Liver (tissue), 9 donors: ENCODE measurements around the gene FANCE. TPM values are rescaled to one million over a fixed set of nuclear protein-coding genes. Genes with fewer than 3 reads are reported as not detected.
A peak's percentile ranks its signal among the peaks of the same experiment; 100 is the strongest.

Experiments
- DNase-seq: peaks from one replicate; pipeline ENCODE4 v3.0.0-alpha.2; 2017; ENCODE audit warnings: low spot score
- H3K27ac ChIP-seq, 2 donors: one replicate each; pipeline ENCODE4 v1.7.0; 2013; ENCODE audit warnings: inconsistent platforms in 2 of 2, low read length in 2 of 2, control low read depth in 1 of 2, low read depth in 1 of 2, mild to moderate bottlenecking in 1 of 2
- H3K27me3 ChIP-seq, 4 donors: one replicate each; pipeline versions ENCODE4 v1.6.1 to v1.7.0; 2013; ENCODE audit warnings: low read length in 3 of 4, inconsistent platforms in 1 of 4, mild to moderate bottlenecking in 1 of 4, moderate library complexity in 1 of 4; ENCODE audit not compliant: control insufficient read depth in 4 of 4, insufficient read depth in 4 of 4
- H3K36me3 ChIP-seq, 4 donors: one replicate each; pipeline versions ENCODE4 v1.6.1 to v1.7.0; 2013; ENCODE audit warnings: low read length in 3 of 4, mild to moderate bottlenecking in 3 of 4, low read depth in 1 of 4, moderate library complexity in 1 of 4; ENCODE audit not compliant: control insufficient read depth in 4 of 4, insufficient read depth in 3 of 4
- H3K4me1 ChIP-seq, 4 donors: one replicate each; pipeline versions ENCODE4 v1.6.1 to v1.7.0; 2013; ENCODE audit warnings: low read length in 3 of 4, mild to moderate bottlenecking in 3 of 4, moderate library complexity in 1 of 4; ENCODE audit not compliant: control insufficient read depth in 4 of 4, insufficient read depth in 4 of 4
- H3K4me3 ChIP-seq, 3 donors: one replicate each; pipeline versions ENCODE4 v1.6.1 to v1.7.0; 2013; ENCODE audit warnings: low read length in 3 of 3, control low read depth in 1 of 3, low read depth in 1 of 3, mild to moderate bottlenecking in 1 of 3
- H3K9ac ChIP-seq, 2 donors: one replicate each; pipeline ENCODE4 v1.7.0; 2013; ENCODE audit warnings: low read length in 2 of 2, mild to moderate bottlenecking in 2 of 2, moderate library complexity in 2 of 2, control low read depth in 1 of 2, low read depth in 1 of 2
- H3K9me3 ChIP-seq, 4 donors: one replicate each; pipeline versions ENCODE4 v1.6.1 to v1.7.0; 2013; ENCODE audit warnings: low read length in 3 of 4; ENCODE audit not compliant: control insufficient read depth in 4 of 4
- EGR1 ChIP-seq, 2 donors: IDR thresholded peaks; 2 replicates each; pipeline ENCODE4 v1.6.1; 2016 to 2018; ENCODE audit warnings: antibody characterized with exemption in 2 of 2, low read depth in 2 of 2
- FOXA1 ChIP-seq: IDR thresholded peaks from 2 replicates; pipeline ENCODE4 v1.6.1; 2016; ENCODE audit warnings: antibody characterized with exemption
- FOXA2 ChIP-seq: IDR thresholded peaks from 2 replicates; pipeline ENCODE4 v1.6.1; 2016; ENCODE audit warnings: antibody characterized with exemption
- GABPA ChIP-seq, 2 donors: IDR thresholded peaks in 1 of 2; conservative IDR thresholded peaks in 1 of 2; 2 replicates each; pipeline ENCODE4 v1.6.1; 2016; ENCODE audit warnings: antibody characterized with exemption in 2 of 2, mild to moderate bottlenecking in 1 of 2, moderate library complexity in 1 of 2
- HNF4A ChIP-seq, 2 donors: conservative IDR thresholded peaks; 2 replicates each; pipeline ENCODE4 v1.6.1; 2016; ENCODE audit warnings: antibody characterized with exemption in 2 of 2, mild to moderate bottlenecking in 2 of 2
- HNF4G ChIP-seq: IDR thresholded peaks from 2 replicates; pipeline ENCODE4 v1.6.1; 2016; ENCODE audit warnings: antibody characterized with exemption
- JUND ChIP-seq, 2 donors: IDR thresholded peaks; 2 replicates each; pipeline ENCODE4 v1.6.1; 2016; ENCODE audit warnings: antibody characterized with exemption in 2 of 2
- NR2F2 ChIP-seq: IDR thresholded peaks from 2 replicates; pipeline ENCODE4 v1.6.1; 2016; ENCODE audit warnings: antibody characterized with exemption
- RAD21 ChIP-seq, 2 donors: IDR thresholded peaks; 2 replicates each; pipeline ENCODE4 v1.6.1; 2016; ENCODE audit warnings: antibody characterized with exemption in 2 of 2, mild to moderate bottlenecking in 2 of 2
- RXRA ChIP-seq, 2 donors: IDR thresholded peaks; 2 replicates each; pipeline ENCODE4 v1.6.1; 2017 to 2018; ENCODE audit warnings: antibody characterized with exemption in 2 of 2, mild to moderate bottlenecking in 1 of 2
- SP1 ChIP-seq: IDR thresholded peaks from 2 replicates; pipeline ENCODE4 v1.6.1; 2018; ENCODE audit warnings: antibody characterized with exemption, mild to moderate bottlenecking
- TAF1 ChIP-seq: conservative IDR thresholded peaks from 2 replicates; pipeline ENCODE4 v1.6.1; 2016; ENCODE audit warnings: antibody characterized with exemption, mild to moderate bottlenecking
- YY1 ChIP-seq: IDR thresholded peaks from 2 replicates; pipeline ENCODE4 v1.6.1; 2016; ENCODE audit warnings: antibody characterized with exemption, mild to moderate bottlenecking
- WGBS: extraction: QIAGEN DNeasy Blood & Tissue Kit; methylation state at CpG from one replicate; pipeline ENCODE4 v1.1.7; 2013; 5-methylcytosine and 5-hydroxymethylcytosine counted together
- polyA plus RNA-seq, 2 donors: library from polyadenylated mRNA; stranded (reverse) in 1 of 2; unstranded in 1 of 2; fragments of 200-250 nt in 1 of 2; fragments of >200 nt in 1 of 2; fragmentation: Nextera tagmentation in 1 of 2; extraction: Ambion mirVana in 1 of 2; gene quantifications; one replicate each; pipeline versions ENCODE4 v1.2.1 to v1.2.3, GENCODE V29; 2013 to 2015
- total RNA-seq, 2 donors: library from RNA; depleted of rRNA; stranded (reverse); fragments of >200 nt; gene quantifications; one replicate each; pipeline ENCODE4 v1.2.3, GENCODE V29; 2014
- TF ChIP-seq, protein P1 (sequence below): IDR thresholded peaks from 2 replicates; pipeline ENCODE4 v1.6.1; 2016; ENCODE audit warnings: antibody characterized with exemption
- TF ChIP-seq, protein P2 (sequence below): IDR thresholded peaks from 2 replicates; pipeline ENCODE4 v1.6.1; 2016; ENCODE audit warnings: antibody characterized with exemption
- TF ChIP-seq, protein P3 (sequence below): IDR thresholded peaks from 2 replicates; pipeline ENCODE4 v1.6.1; 2016; ENCODE audit warnings: antibody characterized with exemption, mild to moderate bottlenecking
- TF ChIP-seq, protein P4 (sequence below): IDR thresholded peaks from 2 replicates; pipeline ENCODE4 v1.6.1; 2016; ENCODE audit warnings: antibody characterized with exemption
- donor health status: healthy.
- donor health status: healthy.
- donor health status: healthy.
- donor health status: healthy.
- donor health status: healthy.

The FANCE gene
- total and polyA plus RNA-seq, 4 donors, result 0.11 to 4.2 (median 0.79) TPM

DNA sequence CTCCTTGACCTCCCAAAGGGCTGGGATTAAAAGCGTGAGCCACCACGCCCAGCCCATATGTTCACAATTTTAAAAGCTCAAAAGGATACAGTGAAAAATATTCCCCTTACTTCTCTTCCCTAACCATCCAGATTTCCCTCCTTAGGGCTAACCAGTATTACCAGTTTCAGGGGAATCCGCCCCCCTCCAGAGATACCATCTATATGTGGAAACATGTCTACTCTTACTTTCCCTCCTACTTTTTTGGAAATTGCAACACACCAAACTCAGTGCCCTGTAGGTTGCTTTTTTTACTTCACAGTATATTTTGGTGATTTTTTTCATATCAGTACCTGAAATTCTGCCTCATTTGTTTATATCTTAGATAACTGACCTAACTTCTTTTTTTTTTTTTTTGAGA is 9.1 kb downstream of the FANCE start (continued):
- TF ChIP-seq GABPA (IDR thresholded peaks at IDR 0.05 in 1 of 2, conservative IDR thresholded peaks at IDR 0.05 in 1 of 2), result no peak
- no peak for TF ChIP-seq RXRA (IDR thresholded peaks at IDR 0.05)

DNA sequence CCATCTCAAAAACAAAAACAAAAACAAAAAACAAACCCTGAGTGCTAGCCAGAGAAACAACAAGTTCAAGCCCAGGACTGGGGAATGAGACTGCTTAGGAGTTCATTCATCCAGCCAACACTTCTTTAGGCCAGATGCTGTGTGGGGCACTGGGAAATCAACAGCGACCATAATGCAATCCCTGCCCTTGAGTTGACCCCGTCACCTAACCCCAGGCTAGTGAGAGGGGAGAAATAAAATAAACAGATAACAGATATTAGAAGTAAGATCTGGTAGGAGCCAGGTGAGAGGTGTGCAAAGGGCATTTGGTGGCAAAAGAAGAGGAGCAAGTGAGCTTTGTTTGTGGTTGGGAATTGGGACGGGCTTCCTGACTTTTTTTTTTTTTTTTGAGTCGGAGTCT is 11.2 kb downstream of the FANCE start:
- Histone ChIP-seq H3K9ac (no peak overlapping the region), H3K9me3 (no peaks in the 10 kb centered on the region), H3K4me3 (no peak overlapping the region), H3K4me1 (peaks cover 0 to 6% (median 0%) of the 10 kb centered on the region in 4 donors), H3K27ac (no peak overlapping the region), H3K27me3 (no peaks in the 10 kb centered on the region), H3K36me3 (no peaks in the 10 kb centered on the region)
- WGBS, result 51% methylated on average over 4 of the region's 4 CpGs
- no peak for DNase-seq
- TF ChIP-seq FOXA1 (no peak), HNF4A (conservative IDR thresholded peaks at IDR 0.05) (peak; percentile 6 to 28), NR2F2 (no peak), SP1 (peak; percentile 12), RAD21 (IDR thresholded peaks at IDR 0.05) (no peak), FOXA2 (no peak), EGR1 (IDR thresholded peaks at IDR 0.05; ENCODE audit: low read depth in 2 of 2) (no peak), JUND (IDR thresholded peaks at IDR 0.05) (peak in 1 of 2 donors; percentile 15), TAF1 (no peak), YY1 (no peak), RXRA (IDR thresholded peaks at IDR 0.05) (peak; percentile 55 to 72)
- TF ChIP-seq, protein P1, sequence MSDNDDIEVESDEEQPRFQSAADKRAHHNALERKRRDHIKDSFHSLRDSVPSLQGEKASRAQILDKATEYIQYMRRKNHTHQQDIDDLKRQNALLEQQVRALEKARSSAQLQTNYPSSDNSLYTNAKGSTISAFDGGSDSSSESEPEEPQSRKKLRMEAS, result no peak
- TF ChIP-seq, protein P2, sequence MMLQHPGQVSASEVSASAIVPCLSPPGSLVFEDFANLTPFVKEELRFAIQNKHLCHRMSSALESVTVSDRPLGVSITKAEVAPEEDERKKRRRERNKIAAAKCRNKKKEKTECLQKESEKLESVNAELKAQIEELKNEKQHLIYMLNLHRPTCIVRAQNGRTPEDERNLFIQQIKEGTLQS, result no peak
- TF ChIP-seq, protein P3, sequence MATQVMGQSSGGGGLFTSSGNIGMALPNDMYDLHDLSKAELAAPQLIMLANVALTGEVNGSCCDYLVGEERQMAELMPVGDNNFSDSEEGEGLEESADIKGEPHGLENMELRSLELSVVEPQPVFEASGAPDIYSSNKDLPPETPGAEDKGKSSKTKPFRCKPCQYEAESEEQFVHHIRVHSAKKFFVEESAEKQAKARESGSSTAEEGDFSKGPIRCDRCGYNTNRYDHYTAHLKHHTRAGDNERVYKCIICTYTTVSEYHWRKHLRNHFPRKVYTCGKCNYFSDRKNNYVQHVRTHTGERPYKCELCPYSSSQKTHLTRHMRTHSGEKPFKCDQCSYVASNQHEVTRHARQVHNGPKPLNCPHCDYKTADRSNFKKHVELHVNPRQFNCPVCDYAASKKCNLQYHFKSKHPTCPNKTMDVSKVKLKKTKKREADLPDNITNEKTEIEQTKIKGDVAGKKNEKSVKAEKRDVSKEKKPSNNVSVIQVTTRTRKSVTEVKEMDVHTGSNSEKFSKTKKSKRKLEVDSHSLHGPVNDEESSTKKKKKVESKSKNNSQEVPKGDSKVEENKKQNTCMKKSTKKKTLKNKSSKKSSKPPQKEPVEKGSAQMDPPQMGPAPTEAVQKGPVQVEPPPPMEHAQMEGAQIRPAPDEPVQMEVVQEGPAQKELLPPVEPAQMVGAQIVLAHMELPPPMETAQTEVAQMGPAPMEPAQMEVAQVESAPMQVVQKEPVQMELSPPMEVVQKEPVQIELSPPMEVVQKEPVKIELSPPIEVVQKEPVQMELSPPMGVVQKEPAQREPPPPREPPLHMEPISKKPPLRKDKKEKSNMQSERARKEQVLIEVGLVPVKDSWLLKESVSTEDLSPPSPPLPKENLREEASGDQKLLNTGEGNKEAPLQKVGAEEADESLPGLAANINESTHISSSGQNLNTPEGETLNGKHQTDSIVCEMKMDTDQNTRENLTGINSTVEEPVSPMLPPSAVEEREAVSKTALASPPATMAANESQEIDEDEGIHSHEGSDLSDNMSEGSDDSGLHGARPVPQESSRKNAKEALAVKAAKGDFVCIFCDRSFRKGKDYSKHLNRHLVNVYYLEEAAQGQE, result no peak

DNA sequence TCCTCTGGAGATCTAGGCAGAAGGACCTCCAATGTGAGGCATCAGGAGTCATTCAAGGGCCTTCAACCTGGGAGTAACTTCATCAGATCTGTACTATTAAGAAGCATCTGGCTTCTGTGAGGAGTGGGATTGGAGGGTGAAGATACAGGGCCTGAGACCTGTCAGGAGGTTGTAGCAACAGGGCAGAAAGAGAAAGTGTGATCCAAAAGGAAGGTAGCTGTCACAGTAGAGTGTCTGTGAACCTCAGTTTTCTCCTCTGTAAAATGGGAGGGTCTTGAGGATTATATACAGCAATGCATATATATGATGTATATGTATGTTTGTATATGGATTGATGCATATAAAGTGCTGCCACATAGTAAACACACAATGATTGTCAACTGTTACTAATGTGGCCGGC is 13.5 kb downstream of the FANCE start:
- no peak overlapping the region for H3K27ac ChIP-seq
- no peaks in the 10 kb centered on the region for H3K9me3 ChIP-seq
- DNase-seq, result no peak
- H3K27me3 ChIP-seq, result no peaks in the 10 kb centered on the region
- WGBS, result 98% methylated on average over 1 of the region's 1 CpG
- no peak for TF ChIP-seq FOXA2
- TF ChIP-seq, protein P4, sequence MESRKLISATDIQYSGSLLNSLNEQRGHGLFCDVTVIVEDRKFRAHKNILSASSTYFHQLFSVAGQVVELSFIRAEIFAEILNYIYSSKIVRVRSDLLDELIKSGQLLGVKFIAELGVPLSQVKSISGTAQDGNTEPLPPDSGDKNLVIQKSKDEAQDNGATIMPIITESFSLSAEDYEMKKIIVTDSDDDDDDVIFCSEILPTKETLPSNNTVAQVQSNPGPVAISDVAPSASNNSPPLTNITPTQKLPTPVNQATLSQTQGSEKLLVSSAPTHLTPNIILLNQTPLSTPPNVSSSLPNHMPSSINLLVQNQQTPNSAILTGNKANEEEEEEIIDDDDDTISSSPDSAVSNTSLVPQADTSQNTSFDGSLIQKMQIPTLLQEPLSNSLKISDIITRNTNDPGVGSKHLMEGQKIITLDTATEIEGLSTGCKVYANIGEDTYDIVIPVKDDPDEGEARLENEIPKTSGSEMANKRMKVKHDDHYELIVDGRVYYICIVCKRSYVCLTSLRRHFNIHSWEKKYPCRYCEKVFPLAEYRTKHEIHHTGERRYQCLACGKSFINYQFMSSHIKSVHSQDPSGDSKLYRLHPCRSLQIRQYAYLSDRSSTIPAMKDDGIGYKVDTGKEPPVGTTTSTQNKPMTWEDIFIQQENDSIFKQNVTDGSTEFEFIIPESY, result no peak
- no peak for TF ChIP-seq HNF4G
- TF ChIP-seq FOXA1, result no peak
- TF ChIP-seq HNF4A (conservative IDR thresholded peaks at IDR 0.05), result no peak
- TF ChIP-seq RAD21 (IDR thresholded peaks at IDR 0.05), result no peak
- no peak for TF ChIP-seq NR2F2
- TF ChIP-seq YY1, result no peak
- TF ChIP-seq, protein P2, result no peak
- H3K4me3 ChIP-seq, result no peak overlapping the region
- no peak overlapping the region for H3K9ac ChIP-seq
- H3K36me3 ChIP-seq, result peaks cover 0 to 14% (median 6%) of the 10 kb centered on the region in 4 donors
- peaks cover 0 to 18% (median 7%) of the 10 kb centered on the region in 4 donors for H3K4me1 ChIP-seq
